Measurements from ENCODE around the gene AHDC1.

Gene AHDC1

GRCh38 chr1:27615346-27616192, 11.6 kb upstream of the AHDC1 start:
- H3K36me3 ChIP-seq, result no peaks in the 10 kb centered on the region
- no peak overlapping the region for H3K4me3 ChIP-seq (ENCODE audit: low read depth, low read length)
- no peaks in the 10 kb centered on the region for H3K4me1 ChIP-seq
- no peaks in the 10 kb centered on the region for H3K27me3 ChIP-seq
- no peak for DNase-seq
- TF ChIP-seq, protein P1, sequence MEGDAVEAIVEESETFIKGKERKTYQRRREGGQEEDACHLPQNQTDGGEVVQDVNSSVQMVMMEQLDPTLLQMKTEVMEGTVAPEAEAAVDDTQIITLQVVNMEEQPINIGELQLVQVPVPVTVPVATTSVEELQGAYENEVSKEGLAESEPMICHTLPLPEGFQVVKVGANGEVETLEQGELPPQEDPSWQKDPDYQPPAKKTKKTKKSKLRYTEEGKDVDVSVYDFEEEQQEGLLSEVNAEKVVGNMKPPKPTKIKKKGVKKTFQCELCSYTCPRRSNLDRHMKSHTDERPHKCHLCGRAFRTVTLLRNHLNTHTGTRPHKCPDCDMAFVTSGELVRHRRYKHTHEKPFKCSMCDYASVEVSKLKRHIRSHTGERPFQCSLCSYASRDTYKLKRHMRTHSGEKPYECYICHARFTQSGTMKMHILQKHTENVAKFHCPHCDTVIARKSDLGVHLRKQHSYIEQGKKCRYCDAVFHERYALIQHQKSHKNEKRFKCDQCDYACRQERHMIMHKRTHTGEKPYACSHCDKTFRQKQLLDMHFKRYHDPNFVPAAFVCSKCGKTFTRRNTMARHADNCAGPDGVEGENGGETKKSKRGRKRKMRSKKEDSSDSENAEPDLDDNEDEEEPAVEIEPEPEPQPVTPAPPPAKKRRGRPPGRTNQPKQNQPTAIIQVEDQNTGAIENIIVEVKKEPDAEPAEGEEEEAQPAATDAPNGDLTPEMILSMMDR (IDR thresholded peaks at IDR 0.05; ENCODE audit: low read depth, low read length), result no peak
- H3K9me3 ChIP-seq, result no peaks in the 10 kb centered on the region

GRCh38 chr1:27614625-27615344, 10.8 kb upstream of the AHDC1 start:
- no peak for DNase-seq
- Histone ChIP-seq H3K9me3 (no peaks in the 10 kb centered on the region), H3K27me3 (no peaks in the 10 kb centered on the region), H3K36me3 (no peaks in the 10 kb centered on the region), H3K4me1 (no peaks in the 10 kb centered on the region), H3K4me3 (ENCODE audit: low read depth, low read length) (no peak overlapping the region)
- TF ChIP-seq, protein P1 (IDR thresholded peaks at IDR 0.05; ENCODE audit: low read depth, low read length), result no peak

GRCh38 chr1:27614043-27614624, 10.2 kb upstream of the AHDC1 start:
- H3K4me3 ChIP-seq (ENCODE audit: low read depth, low read length), result no peak overlapping the region
- no peaks in the 10 kb centered on the region for H3K4me1 ChIP-seq

DNA sequence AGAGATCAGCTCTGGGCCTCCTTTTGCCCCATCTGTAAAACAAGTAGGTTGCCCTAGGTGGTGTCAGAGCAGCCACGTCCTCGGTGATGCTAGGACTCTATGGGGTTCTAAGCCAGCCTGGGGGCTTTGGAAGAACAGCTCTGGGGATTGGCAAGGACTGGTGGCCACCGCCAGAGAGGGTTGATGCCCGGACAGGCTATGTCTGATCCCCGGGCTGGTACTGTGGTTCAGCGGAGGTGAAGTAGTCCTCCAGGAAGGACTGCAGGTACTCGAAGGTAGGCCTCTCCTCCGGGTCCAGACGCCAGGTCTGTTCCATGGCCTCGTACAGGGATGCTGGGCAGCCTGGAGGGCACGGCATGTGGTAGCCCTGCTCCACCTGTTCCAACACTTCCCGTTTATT, 8.8 kb upstream of the AHDC1 start:
- no peak for DNase-seq
- H3K36me3 ChIP-seq, result no peaks in the 10 kb centered on the region
- no peaks in the 10 kb centered on the region for H3K27me3 ChIP-seq
- TF ChIP-seq, protein P1 (IDR thresholded peaks at IDR 0.05; ENCODE audit: low read depth, low read length), result no peak
- H3K4me3 ChIP-seq (ENCODE audit: low read depth, low read length), result no peak overlapping the region
- H3K9me3 ChIP-seq, result no peaks in the 10 kb centered on the region
- H3K4me1 ChIP-seq, result no peaks in the 10 kb centered on the region

More at GRCh38 chr1:27614043-27614624, 10.2 kb upstream of the AHDC1 start:
- H3K9me3 ChIP-seq, result no peaks in the 10 kb centered on the region
- no peak for DNase-seq
- H3K36me3 ChIP-seq, result no peaks in the 10 kb centered on the region
- H3K27me3 ChIP-seq, result no peaks in the 10 kb centered on the region
- TF ChIP-seq, protein P1 (IDR thresholded peaks at IDR 0.05; ENCODE audit: low read depth, low read length), result no peak

DNA sequence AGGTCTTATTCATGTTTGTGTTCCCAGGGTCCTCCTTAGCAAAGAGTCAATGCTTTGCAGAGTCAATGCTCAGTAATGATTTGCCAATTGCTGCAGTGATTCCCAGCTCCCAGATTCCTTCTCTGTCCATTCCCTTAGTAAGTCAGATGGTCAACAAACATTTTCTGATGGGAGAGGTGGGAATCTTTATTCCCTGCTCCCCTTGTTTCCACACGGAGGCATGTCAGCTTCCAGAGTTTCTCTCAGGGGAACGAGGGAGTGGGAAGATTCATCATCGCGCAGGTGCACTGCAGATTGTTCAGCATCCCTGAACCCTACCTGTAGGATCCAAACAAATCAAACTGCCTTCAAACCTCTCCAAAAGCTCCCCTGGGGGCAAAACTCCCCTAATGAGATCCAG, 7.5 kb upstream of the AHDC1 start:
- DNase-seq, result no peak
- TF ChIP-seq, protein P1 (IDR thresholded peaks at IDR 0.05; ENCODE audit: low read depth, low read length), result no peak
- H3K27me3 ChIP-seq, result no peaks in the 10 kb centered on the region
- H3K9me3 ChIP-seq, result no peaks in the 10 kb centered on the region
- peaks cover 4% of the 10 kb centered on the region for H3K4me1 ChIP-seq
- no peaks in the 10 kb centered on the region for H3K36me3 ChIP-seq
- H3K4me3 ChIP-seq (ENCODE audit: low read depth, low read length), result no peak overlapping the region

All from BE2C (cell line).